NCI-H146 (cell line): ENCODE data around the gene NDUFA11.
"Not testable (repeated sequence)": the region's sequence is repeated elsewhere in the genome, so short reads cannot be mapped to it uniquely, and the experiment has no call there.

Experiments
- DNase-seq: peaks from one replicate; lab custom pipeline; 2025; lab: John Stamatoyannopoulos, UW

NDUFA11 gene

GRCh38 chr19:5890099-5890498, 13.5 kb downstream of the NDUFA11 start:
- DNase-seq = no peak

DNA sequence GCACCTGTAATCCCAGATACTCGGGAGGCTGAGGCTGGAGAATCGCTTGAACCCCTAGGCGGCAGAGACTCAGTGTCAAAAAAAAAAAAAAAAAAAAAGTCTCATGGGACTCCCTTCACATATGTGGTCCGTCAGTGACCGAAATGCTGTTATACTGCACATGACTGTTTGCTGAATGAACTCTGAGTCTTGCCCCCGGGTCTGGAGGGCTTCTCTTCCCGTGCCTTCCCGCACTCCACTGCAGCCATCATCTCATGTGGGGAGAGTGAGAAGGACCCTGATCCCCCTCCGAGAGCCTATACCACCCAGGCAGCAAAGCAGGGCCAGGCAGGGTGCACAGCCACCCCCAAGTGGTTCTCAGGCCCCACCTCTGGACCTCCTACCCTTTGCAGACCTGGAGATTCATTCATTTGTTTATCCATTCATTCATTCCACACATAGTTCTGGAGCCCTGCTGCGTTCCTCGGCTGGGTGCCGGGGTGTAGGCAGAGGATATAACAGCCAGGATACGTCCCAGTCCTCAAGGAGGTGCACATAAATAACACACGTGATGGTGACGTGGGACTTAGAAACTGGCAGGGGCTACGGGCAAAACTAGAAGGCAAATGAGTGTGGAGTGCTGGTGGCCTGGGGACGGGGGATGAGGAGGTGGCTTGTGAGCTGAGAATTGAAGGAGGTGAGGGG, 14.2 kb downstream of the NDUFA11 start:
- DNase-seq = no peak

DNA sequence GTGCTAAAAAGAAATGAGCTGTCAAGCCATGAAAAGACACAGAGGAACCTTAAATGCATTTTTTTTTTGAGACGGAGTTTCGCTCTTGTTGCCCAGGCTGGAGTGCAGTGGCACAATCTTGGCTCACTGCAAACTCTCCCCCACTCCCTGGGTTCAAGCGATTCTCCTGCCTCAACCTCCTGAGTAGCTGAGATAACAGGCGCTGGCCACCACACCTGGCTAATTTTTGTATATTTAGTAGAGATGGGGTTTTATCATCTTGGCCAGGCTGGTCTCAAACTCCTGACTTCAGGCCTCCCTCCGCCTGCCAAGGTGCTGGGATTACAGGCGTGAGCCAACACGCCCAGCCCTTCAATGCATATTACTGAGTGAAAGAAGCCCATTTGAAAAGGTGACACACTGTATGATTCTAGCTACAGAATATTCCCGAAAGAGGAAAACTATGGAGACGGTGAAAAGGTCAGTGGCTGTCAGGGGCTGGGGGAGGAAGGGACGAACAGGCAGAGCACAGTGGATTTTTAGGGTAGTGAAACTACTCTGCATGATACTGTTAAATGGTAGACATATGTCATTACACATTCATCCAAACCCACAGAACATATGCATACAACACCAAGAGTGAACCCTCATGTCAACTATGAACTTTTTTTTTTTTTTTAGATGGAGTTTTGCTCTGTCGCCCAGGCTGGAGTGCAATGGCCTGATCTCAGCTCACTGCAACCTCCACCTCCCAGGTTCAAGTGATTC, 19.4 kb downstream of the NDUFA11 start:
- DNase-seq = not testable (repeated sequence)

- DNase-seq = not testable (repeated sequence)
These were observed 20.3 kb downstream of the NDUFA11 start for GRCh38 chr19:5883157-5883873.

DNA sequence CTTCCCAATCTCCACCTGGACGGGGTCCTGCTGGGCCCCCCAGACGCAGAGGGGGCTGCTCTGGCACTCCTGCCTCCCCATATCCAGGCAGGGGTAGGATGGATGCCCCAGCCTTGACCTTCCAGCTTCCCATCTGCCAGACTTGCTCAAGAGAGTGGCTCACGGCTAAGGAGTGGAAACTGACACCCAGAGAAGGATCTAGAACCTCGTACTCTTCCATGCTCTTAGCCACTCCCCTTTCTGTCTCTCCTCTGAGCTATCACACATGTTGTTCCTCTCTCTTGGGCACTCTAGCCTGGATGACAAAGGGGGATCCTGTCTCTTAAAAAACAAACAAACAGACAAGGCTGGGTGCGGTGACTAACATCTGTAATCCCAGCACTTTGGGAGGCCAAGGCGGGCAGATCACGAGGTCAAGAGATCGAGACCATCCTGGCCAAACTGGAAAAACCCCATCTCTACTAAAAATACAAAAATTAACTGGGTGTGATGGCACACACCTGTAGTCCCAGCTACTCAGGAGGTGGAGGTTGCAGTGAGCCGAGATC, 21.1 kb downstream of the NDUFA11 start:
- DNase-seq = no peak

DNA sequence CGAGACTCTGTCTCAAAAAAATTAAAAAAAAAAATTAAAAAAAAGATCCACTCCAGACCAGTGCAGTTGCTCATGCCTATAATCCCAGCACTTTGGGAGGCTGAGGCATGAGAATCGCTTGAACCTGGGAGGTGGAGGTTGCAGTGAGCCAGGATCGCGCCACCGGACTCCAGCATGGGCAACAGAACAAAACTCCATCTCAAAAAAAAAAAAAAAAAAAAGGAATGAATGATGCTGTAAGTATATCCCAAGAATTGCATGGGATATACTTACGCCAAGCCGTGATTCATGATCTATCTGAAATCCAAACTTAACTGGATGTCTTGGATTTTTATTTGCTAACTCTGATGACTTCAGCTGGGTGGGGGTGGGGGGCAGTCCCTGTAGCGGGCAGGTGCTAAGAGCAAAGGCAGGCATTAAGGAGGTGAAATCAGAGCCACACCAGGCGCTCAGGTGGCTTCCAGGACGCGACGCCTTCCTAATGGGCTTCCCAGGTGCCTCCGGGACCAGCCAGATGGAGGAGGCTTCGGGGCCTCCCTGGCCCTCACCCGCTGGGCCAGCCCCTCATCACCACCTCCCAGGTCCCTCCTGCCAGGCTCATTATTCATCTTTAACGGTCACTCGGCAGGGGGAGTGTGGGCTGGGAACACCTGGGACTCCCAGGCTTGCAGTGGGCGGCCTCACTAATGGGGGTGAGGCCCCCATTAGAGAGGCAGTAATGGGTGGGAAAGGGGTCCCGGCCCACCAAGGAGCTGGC, 21.9 kb downstream of the NDUFA11 start:
- peak; percentile 87 for DNase-seq

DNA sequence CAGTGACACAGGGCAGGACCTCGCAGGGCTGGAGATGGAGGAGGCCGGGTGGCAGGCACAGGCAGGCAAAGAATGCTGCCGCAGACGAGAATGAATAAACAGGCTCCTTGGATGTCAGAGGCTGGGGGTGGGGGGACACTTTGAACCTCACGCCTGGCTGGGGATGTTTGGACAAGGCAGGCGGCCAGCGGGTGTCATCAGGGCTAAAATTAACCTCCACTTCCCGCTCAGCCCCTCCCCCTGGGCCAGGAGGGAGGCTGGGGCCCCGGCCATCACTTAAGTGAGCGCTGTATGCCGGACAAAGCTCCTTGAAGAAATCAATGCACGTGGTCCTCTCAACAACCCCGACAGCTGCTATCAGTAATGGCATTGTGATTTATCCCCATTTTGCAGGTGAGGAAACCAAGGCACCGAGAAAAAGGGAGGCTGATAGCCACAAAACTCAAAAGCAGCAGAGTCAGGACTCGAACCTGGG, 22.9 kb downstream of the NDUFA11 start:
- DNase-seq = peak; percentile 78

- DNase-seq = no peak
These were observed 23.4 kb downstream of the NDUFA11 start for GRCh38 chr19:5880196-5880595.

GRCh38 chr19:5877882-5878281, 25.7 kb downstream of the NDUFA11 start:
- no peak for DNase-seq

GRCh38 chr19:5877427-5877826, 26.2 kb downstream of the NDUFA11 start:
- DNase-seq = no peak

DNA sequence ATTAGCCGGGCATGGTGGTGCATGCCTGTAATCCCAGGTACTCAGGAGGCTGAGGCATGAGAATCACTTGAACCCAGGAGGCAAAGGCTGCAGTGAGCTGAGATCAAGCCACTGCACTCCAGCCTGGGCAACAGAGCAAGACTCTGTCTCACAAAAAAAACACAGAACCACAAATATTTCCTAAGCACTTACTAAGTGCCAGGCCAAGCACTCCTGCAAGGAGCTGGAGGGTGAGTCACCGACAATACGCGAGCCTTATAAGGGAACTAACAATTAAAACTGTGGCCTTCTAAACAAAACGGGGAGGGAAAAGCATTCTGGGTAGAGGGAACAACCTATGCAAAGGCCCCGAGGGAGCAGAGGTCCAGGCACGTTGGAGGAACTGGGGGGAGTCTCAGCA, 29.1 kb downstream of the NDUFA11 start:
- not testable (repeated sequence) for DNase-seq

- DNase-seq = no peak
These were observed 29.9 kb downstream of the NDUFA11 start for GRCh38 chr19:5873617-5874199.

DNA sequence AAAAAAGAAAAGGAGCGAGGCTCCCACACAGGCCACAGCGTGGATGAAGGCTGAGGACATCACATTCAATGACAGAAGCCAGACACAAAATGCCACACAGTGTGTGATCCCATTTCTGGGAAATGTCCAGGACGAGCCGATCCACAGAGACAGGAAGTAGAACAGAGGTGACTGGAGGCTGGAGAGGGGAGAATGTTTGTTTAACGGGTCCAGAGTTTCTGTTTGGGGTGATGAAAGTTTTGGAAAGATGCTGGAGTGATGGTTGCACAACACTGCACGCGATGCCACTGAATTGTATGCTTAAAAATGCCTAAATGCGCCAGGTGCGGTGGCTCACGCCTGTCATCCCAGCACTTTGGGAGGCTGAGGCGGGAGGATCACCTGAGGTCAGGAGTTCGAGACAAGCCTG, 32.6 kb downstream of the NDUFA11 start:
- DNase-seq = no peak

DNA sequence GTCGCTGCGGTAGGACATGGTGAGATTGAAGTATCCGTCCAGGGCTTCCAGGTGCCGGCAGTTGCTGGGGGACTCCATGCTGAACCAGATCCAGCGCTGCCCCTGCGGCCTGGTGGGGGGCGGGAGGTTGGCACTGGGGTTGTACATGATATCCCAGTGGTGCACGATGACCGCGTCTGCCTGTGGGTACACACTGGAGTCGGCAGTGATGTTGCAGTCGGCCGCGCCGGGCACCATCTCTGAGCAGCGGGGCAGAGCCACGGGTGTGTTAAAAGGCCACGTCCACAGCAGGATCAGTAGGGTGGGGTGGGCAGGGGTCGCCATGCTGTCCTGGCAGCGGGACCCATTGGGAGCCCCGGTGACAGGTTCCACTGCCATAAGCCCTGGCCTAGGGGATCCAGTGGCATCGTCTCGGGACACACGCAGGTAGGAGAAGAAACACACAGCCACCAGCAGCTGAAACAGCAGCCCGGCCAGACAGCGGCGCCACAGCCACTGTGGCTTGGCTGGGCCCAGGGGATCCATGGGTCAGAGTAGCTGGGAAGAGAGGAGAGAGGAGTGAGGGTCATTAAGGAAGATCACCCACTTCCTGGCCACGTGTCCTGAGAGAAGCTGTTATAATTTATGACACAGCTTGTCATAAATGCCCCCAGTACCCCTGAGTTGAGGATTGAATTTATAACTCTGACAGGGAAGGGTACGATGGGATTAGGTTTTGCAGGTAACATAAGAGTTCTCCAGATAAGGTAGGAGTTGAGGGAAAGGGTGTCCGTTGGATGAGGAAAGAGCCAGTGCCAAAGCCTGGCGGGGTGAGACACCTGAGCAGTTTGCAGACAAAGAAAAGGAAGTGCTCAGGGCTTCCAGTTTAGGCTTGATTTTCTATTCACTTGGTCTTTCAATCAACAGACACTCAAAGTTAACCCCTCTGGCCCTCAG, 36.1 kb downstream of the NDUFA11 start:
- DNase-seq = no peak

GRCh38 chr19:5865772-5866171, 37.8 kb downstream of the NDUFA11 start:
- no peak for DNase-seq

GRCh38 chr19:5864725-5865486, 38.7 kb downstream of the NDUFA11 start:
- no peak for DNase-seq

- no peak for DNase-seq
These were observed 39.4 kb downstream of the NDUFA11 start for GRCh38 chr19:5864013-5864720.

DNA sequence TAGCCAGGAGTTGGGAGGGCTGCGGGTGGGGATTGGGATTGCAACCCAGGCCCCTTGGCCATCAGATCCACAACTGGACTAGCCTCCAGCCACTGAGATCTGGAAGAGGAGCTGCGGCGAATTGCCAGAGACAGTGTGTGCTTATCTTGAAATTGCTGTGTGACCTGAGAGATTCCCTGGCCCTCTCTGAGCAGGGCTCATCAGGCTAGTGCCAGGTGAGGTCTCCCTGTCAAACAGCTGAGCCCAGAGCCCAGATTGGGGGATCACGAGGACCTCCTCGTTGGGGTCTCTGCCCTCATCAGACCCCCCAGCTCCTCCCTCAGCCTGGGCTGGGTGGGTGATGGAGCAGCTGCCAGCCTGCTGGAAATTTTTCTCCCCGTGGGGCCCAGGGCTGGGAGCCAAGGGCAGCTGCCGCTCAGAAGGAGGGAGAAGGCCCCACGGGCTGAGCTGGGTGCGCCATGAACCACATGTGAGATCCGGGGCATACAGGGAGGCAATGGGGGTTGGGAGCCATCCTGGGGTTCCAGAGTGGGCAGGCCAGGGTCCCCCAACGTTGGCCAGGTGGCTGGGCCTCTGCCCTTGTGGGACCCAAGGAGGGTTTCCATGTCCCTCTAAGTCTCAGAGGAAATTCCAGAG, 40.4 kb downstream of the NDUFA11 start:
- DNase-seq = no peak
